OCI-LY3 (cell line): ENCODE measurements around the gene EGR2.

Source experiments
- H2AFZ ChIP-seq: fragments of 200-600, 300-600 bp; shearing (Covaris generic); 2 replicates; pipeline ENCODE4 v1.6.0; 2014; ENCODE audit warnings: antibody characterized with exemption, low read depth, low read length
- H3K27ac ChIP-seq: fragments of 200-600, 300-600 bp; sonication (generic); 2 replicates; pipeline ENCODE4 v1.5.1; 2014; ENCODE audit warnings: mild to moderate bottlenecking, low read length, moderate library complexity, mixed read lengths
- H3K27me3 ChIP-seq: fragments of 200-600, 300-600 bp; sonication (generic); 2 replicates; pipeline ENCODE4 v1.6.1; 2014; ENCODE audit warnings: low read depth, low read length, mixed read lengths
- H3K36me3 ChIP-seq: fragments of 200-600, 300-600 bp; sonication (generic); replicated peaks from 2 replicates; pipeline ENCODE3; 2014; ENCODE audit warnings: low read depth, low read length, mixed read lengths
- H3K4me1 ChIP-seq: fragments of 300-600, 200-600 bp; sonication (generic); 2 replicates; pipeline ENCODE4 v1.6.1; 2014; ENCODE audit warnings: low read length, mixed read lengths
- H3K4me2 ChIP-seq: fragments of 200-600, 300-600 bp; sonication (generic); 2 replicates; pipeline ENCODE4 v1.6.1; 2014; ENCODE audit warnings: low read length, mixed read lengths
- H3K4me3 ChIP-seq: fragments of 300-600, 200-600 bp; sonication (generic); 2 replicates; pipeline ENCODE4 v1.5.1; 2014; ENCODE audit warnings: antibody characterized with exemption, mild to moderate bottlenecking, low read length, moderate library complexity
- H3K79me2 ChIP-seq: fragments of 300-600, 200-600 bp; shearing (Covaris generic); 2 replicates; pipeline ENCODE4 v1.6.1; 2014; ENCODE audit warnings: mild to moderate bottlenecking, low read length, mixed read lengths
- H3K9ac ChIP-seq: fragments of 300-600, 200-600 bp; shearing (Covaris generic); 2 replicates; pipeline ENCODE4 v1.6.0; 2014; ENCODE audit warnings: mild to moderate bottlenecking, low read length, moderate library complexity
- H3K9me3 ChIP-seq: fragments of 200-600, 300-600 bp; shearing (Covaris generic); 2 replicates; pipeline ENCODE4 v1.6.1; 2014; ENCODE audit warnings: low read length, mixed read lengths; ENCODE audit not compliant: insufficient read depth
- H4K20me1 ChIP-seq: fragments of 200-600, 300-600 bp; sonication (generic); 2 replicates; pipeline ENCODE4 v1.6.1; 2016; ENCODE audit warnings: low read length, mixed read lengths; ENCODE audit not compliant: insufficient read depth
- EZH2phosphoT487 ChIP-seq: fragments of 200-600 bp; shearing (Covaris generic); IDR thresholded peaks from 2 replicates; pipeline ENCODE4 v1.6.1; 2018; ENCODE audit warnings: antibody characterized with exemption, mixed run types, low read depth
- TF ChIP-seq, protein P1 (sequence below): fragments of 200-600, 300-600 bp; sonication (generic); IDR thresholded peaks from 2 replicates; pipeline ENCODE4 v1.5.1; 2014; ENCODE audit warnings: antibody characterized with exemption, low read length, low read depth

EGR2 gene

DNA sequence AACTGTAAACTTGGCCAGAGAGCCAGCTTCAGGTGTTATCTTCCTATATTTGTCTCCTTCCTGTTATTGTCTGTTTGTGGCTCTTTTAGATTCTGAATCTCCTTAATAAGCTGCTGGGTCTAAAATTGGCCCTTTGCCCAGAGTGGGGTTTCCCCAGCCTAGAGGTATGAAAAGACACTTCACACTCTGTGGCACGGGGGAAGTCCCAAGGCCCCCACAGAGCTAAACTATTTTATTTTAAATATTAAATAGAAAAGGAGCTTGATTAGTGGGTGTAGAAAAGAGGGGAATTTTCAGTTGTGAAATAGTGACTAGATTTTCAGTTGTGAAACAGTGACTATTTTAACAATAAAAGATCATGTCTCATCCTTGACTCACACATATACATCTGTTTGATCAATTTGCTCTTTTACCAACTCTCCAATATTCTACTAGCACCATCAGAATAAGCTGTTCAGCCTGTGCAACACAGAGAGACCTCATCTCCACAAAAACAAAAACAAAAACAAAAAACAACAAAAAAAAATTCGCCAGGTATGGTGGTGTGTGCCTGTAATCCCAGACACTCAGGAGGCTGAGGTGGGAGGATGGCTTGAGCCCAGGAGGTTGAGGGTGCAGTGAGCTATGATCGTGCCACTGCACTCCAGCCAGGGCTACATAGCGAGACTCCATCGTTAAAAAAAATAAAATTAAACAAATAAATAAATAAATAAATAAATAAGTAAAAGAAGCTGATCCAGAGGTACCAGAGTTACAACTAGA is 36.5 kb downstream of the EGR2 start:
- Histone ChIP-seq H3K36me3 (no peaks in the 10 kb centered on the region), H3K4me1 (peaks cover 22% of the 10 kb centered on the region), H3K9ac (no peak overlapping the region), H3K4me3 (peak overlapping the region; percentile 12; the same call in 1 of the 2 replicates), H3K27ac (no peak overlapping the region), H3K79me2 (no peaks in the 10 kb centered on the region), H3K27me3 (peaks cover 5% of the 10 kb centered on the region; the same call in 1 of the 2 replicates), H3K9me3 (no peaks in the 10 kb centered on the region), H4K20me1 (no peaks in the 10 kb centered on the region), H3K4me2 (peak overlapping the region; percentile 56), H2AFZ (no peak overlapping the region)
- TF ChIP-seq, protein P1, sequence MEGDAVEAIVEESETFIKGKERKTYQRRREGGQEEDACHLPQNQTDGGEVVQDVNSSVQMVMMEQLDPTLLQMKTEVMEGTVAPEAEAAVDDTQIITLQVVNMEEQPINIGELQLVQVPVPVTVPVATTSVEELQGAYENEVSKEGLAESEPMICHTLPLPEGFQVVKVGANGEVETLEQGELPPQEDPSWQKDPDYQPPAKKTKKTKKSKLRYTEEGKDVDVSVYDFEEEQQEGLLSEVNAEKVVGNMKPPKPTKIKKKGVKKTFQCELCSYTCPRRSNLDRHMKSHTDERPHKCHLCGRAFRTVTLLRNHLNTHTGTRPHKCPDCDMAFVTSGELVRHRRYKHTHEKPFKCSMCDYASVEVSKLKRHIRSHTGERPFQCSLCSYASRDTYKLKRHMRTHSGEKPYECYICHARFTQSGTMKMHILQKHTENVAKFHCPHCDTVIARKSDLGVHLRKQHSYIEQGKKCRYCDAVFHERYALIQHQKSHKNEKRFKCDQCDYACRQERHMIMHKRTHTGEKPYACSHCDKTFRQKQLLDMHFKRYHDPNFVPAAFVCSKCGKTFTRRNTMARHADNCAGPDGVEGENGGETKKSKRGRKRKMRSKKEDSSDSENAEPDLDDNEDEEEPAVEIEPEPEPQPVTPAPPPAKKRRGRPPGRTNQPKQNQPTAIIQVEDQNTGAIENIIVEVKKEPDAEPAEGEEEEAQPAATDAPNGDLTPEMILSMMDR = no peak
- no peak for TF ChIP-seq EZH2phosphoT487

DNA sequence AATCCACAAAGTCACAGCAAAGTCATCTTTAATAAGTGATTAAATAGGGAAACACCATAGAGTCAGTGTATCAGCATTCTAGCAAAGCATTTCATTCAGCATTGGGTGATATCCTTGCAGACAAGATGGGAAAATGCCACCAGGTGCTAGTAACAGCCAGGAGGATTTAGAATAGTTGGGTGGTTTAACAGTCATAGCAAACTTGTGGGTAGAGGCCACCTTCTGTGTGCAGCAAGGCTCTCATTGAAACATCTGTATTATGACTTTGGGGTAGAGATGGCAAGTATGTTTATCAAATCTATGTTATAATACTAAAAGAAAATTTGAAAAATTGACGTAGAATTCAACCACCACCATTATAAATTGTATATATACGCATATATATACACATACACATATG is 38.0 kb downstream of the EGR2 start:
- no peak for TF ChIP-seq EZH2phosphoT487
- TF ChIP-seq, protein P1 = no peak
- Histone ChIP-seq H3K9me3 (no peaks in the 10 kb centered on the region), H2AFZ (no peak overlapping the region), H3K9ac (no peak overlapping the region), H3K4me2 (no peak overlapping the region), H3K4me3 (no peak overlapping the region), H3K36me3 (no peaks in the 10 kb centered on the region), H4K20me1 (no peaks in the 10 kb centered on the region), H3K27ac (no peak overlapping the region), H3K4me1 (peaks cover 22% of the 10 kb centered on the region), H3K27me3 (peaks cover 5% of the 10 kb centered on the region; the same call in 1 of the 2 replicates), H3K79me2 (no peaks in the 10 kb centered on the region)

DNA sequence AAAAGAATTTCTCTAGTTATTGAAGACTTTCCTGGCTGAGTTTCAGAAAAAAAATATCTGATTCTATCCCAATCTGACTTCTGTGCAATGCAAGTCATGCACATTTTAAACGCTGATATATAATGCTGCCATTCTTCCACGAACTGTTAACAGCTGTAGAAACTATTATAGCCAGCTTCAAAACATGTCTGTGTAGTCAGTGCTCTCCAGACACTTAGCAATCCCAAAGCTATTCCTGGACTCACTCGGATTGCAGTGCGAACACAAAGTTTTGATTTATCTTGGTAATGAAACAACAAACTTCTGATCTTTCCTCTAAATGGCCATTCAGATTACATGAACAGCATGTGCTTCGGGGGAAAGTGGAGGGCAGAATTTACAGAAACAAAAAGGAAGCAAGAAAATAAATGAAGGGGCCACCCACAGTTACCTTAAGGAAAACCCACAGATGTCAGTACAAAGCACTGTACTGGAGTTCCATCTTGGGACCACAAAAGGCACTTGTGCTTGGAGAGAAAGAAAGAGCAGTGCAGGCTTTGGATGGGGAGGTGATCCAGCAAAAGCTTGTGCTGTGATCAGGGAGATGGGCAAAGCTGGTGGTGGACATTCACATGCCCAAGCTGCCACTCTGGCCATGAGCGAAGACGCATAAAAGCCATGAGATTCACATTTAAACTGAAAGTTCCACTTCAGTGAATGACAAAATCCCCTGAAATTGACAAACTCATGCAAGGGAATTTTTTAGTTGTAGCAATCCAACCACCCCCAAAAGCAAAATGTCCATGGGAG is 43.8 kb downstream of the EGR2 start:
- no peaks in the 10 kb centered on the region for H3K9me3 ChIP-seq
- no peaks in the 10 kb centered on the region for H3K36me3 ChIP-seq
- no peak for TF ChIP-seq EZH2phosphoT487
- TF ChIP-seq, protein P1 = no peak
- no peak overlapping the region for H3K27ac ChIP-seq
- no peaks in the 10 kb centered on the region for H3K27me3 ChIP-seq
- no peak overlapping the region for H2AFZ ChIP-seq
- H3K9ac ChIP-seq = no peak overlapping the region
- H3K4me3 ChIP-seq = no peak overlapping the region
- H3K79me2 ChIP-seq = no peaks in the 10 kb centered on the region
- H3K4me1 ChIP-seq = peaks cover 17% of the 10 kb centered on the region
- H3K4me2 ChIP-seq = no peak overlapping the region
- no peaks in the 10 kb centered on the region for H4K20me1 ChIP-seq

DNA sequence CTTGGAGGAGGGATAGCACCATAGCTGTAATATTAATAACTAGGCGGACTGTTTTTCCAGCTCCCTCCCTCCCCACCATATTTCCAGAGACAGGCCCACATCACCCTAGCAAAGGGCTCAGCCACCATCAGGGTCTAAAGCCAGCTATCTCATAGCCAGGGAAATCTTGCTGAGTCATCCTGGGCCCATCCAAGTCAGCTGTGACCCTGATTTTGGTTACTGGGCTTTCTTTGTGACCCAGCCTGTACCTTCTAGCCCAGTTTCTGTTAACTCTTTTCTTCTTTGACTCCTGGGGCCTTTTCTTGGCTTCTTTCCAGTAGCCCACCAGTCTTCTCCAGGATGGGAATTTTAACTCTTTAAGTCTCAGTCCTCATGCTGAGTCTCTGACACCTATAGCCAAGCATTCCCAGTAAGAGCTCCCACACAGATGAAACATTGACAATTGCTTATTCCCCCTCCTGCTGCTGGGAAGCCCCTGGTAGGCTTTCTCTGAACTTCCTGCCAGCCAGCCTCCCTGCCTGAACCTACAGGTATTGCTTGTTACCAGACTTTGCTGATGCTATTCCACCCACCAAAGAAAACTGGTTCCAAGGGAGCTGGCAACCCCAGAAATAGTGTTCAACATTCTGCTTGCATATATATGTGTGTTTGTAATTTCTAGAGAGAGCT is 46.5 kb downstream of the EGR2 start:
- Histone ChIP-seq H3K36me3 (no peaks in the 10 kb centered on the region), H3K9ac (no peak overlapping the region), H3K4me3 (no peak overlapping the region), H3K4me2 (no peak overlapping the region), H4K20me1 (no peaks in the 10 kb centered on the region), H3K4me1 (peaks cover 17% of the 10 kb centered on the region), H2AFZ (no peak overlapping the region), H3K27ac (no peak overlapping the region), H3K79me2 (no peaks in the 10 kb centered on the region), H3K9me3 (no peaks in the 10 kb centered on the region), H3K27me3 (no peaks in the 10 kb centered on the region)
- no peak for TF ChIP-seq EZH2phosphoT487
- TF ChIP-seq, protein P1 = no peak
